Measurements from ENCODE around the gene MRPL4. TPM values are rescaled to one million over a fixed set of nuclear protein-coding genes. Genes with fewer than 3 reads are reported as not detected.
A peak's percentile ranks its signal among the peaks of the same experiment; 100 is the strongest.

The MRPL4 gene
- total and polyA plus RNA-seq, 10 of the 15 experiments (the other 5 are each of a cell fraction or from before 2014, with no cell fraction given): 0.79 to 221 (median 112) TPM

- TF ChIP-seq RB1 (IDR thresholded peaks at IDR 0.05; ENCODE audit: borderline replicate concordance) (peak; percentile 78; the same call in 1 of the 2 replicates), ZZZ3 (IDR thresholded peaks at IDR 0.05; ENCODE audit: control insufficient read depth, insufficient read length, low read depth) (no peak), TCF3 (IDR thresholded peaks at IDR 0.05; ENCODE audit: borderline replicate concordance, insufficient read depth, low read depth, low read length) (0 out of 2 replicates have a peak, but pooled peaks have one; percentile 73), ZNF622 (IDR thresholded peaks at IDR 0.05) (no peak), ZBTB4 (CRISPR knock-in tag; IDR thresholded peaks at IDR 0.05) (no peak), GATAD2B (conservative IDR thresholded peaks at IDR 0.05; ENCODE audit: low read depth) (no peak; the same call in none of the 2 replicates), BCLAF1 (IDR thresholded peaks at IDR 0.05) (no peak), WRNIP1 (IDR thresholded peaks at IDR 0.05; ENCODE audit: borderline replicate concordance, low read depth, low read length) (no peak), RUNX3 (IDR thresholded peaks at IDR 0.05; ENCODE audit: low read length) (peak; percentile 41; the same call in 1 of the 2 replicates), SKIL (IDR thresholded peaks at IDR 0.05; ENCODE audit: low read depth, poor library complexity, severe bottlenecking) (no peak), ZNF274 (IDR thresholded peaks at IDR 0.05; ENCODE audit: insufficient read depth, insufficient read length) (no peak), HCFC1 (IDR thresholded peaks at IDR 0.05; ENCODE audit: low read length) (peak; percentile 83), ZSCAN29 (IDR thresholded peaks at IDR 0.05) (0 out of 2 replicates have a peak, but pooled peaks have one; percentile 70), CBX3 (IDR thresholded peaks at IDR 0.05; ENCODE audit: borderline replicate concordance, low read depth) (no peak), ZNF24 (IDR thresholded peaks at IDR 0.05) (0 out of 2 replicates have a peak, but pooled peaks have one; percentile 21), SPI1 (IDR thresholded peaks at IDR 0.05; ENCODE audit: borderline replicate concordance, insufficient read depth, low read depth, low read length) (no peak)
Measured at GRCh38 chr19:10251792-10252694, at the start of gene MRPL4 (continued).

Data from GM12878 (cell line).